ENCODE results near the gene DNAJB2.
A peak's percentile ranks its signal among the peaks of the same experiment; 100 is the strongest.

The DNAJB2 gene

DNA sequence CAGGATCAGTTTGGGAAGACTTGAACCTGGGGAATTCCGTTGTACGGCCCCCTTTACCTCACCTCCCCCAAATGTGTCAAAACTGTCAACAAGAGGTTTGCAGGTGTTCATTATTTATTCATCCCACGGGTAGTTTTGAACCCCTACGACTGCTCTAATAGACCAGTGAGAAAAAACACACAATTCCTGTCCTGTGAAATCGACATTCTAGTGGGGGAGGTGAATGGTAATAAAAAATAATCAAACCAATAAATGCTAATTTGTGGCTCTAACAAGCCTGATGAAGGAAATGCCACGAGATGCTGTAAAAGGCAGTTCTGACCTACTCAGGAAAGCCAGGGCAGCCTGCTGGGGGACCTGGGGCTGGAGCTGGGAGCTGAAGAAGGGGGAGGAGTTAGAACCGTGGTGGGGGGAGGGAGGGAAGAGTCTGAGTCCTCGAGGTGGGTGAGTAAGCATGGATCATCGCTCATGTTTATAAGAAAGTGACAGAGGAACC lies 463 bp upstream of the DNAJB2 start:
- no peak for DNase-seq (ENCODE audit: extremely low read depth, insufficient read length)
- Histone ChIP-seq H3K36me3 (ENCODE audit: control insufficient read depth, insufficient read depth, low read length) (peaks cover 13% of the 10 kb centered on the region), H3K27me3 (replicated peaks; ENCODE audit: control insufficient read depth, insufficient read depth, low read length) (no peaks in the 10 kb centered on the region), H3K4me3 (replicated peaks; ENCODE audit: low read depth, low read length) (peak overlapping the region; percentile 39)
- TF ChIP-seq CTCF (IDR thresholded peaks at IDR 0.05; ENCODE audit: insufficient read depth, low read length, poor library complexity, severe bottlenecking) = no peak

DNA sequence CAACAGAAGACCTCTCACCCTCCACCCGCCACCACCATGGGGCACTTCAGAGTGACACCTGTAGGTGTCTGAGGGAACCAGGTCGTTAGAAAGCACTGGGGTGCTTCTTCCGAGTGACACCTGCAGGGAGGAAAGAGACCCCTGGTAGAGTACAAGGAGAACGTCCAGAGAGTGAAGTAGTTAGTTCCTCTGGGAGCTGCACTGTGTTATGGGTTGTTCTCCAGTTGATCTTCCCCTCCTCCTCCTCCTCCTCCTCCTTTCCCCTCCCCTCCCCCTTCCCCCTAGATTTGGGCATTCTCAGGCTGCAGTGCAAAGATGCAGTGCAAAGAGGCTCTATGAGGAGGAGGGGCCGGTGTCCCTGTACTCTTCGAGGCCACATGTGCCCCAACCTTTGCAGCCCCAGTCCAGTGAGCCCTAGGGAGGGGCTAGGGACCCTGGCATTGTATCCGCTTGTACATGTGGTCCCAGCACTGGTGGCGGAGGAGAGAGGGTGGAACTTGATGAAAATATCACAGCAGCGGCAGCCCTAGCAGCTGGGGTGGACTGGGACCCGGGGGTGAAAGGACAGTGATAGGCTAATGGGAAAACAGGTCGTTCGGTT lies 850 bp downstream of the DNAJB2 start:
- Histone ChIP-seq H3K4me3 (replicated peaks; ENCODE audit: low read depth, low read length) (peak overlapping the region; percentile 64), H3K27me3 (replicated peaks; ENCODE audit: control insufficient read depth, insufficient read depth, low read length) (no peaks in the 10 kb centered on the region), H3K36me3 (ENCODE audit: control insufficient read depth, insufficient read depth, low read length) (peaks cover 17% of the 10 kb centered on the region)
- TF ChIP-seq CTCF (IDR thresholded peaks at IDR 0.05; ENCODE audit: insufficient read depth, low read length, poor library complexity, severe bottlenecking) = no peak
- DNase-seq (ENCODE audit: extremely low read depth, insufficient read length) = no peak

- Histone ChIP-seq H3K4me3 (replicated peaks; ENCODE audit: low read depth, low read length) (no peak overlapping the region; the same call in 1 of the 2 replicates), H3K27me3 (replicated peaks; ENCODE audit: control insufficient read depth, insufficient read depth, low read length) (no peaks in the 10 kb centered on the region), H3K36me3 (ENCODE audit: control insufficient read depth, insufficient read depth, low read length) (peaks cover 23% of the 10 kb centered on the region)
- TF ChIP-seq CTCF (IDR thresholded peaks at IDR 0.05; ENCODE audit: insufficient read depth, low read length, poor library complexity, severe bottlenecking) = no peak
- no peak for DNase-seq (ENCODE audit: extremely low read depth, insufficient read length)
These were observed 1.5 kb downstream of the DNAJB2 start for GRCh38 chr2:219280651-219281050.

DNA sequence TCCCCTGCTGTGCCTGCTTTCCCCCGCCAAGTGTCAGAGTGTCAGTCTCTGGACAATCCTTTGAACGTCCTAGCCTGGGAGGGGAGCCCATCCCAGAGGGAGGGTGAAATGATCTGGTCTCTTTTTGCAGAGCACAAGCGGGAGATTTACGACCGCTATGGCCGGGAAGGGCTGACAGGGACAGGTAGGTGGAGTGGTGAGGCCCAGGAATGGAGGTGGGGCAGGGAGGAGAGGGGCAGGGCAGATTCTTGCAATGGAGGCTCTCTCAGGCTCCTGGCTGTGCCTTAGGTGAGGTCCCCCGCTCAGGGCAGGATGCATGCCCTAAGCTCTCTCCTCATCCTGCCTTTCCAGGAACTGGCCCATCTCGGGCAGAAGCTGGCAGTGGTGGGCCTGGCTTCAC lies 2.4 kb downstream of the DNAJB2 start:
- DNase-seq (ENCODE audit: extremely low read depth, insufficient read length) = no peak
- Histone ChIP-seq H3K27me3 (replicated peaks; ENCODE audit: control insufficient read depth, insufficient read depth, low read length) (no peaks in the 10 kb centered on the region), H3K36me3 (ENCODE audit: control insufficient read depth, insufficient read depth, low read length) (peaks cover 25% of the 10 kb centered on the region), H3K4me3 (replicated peaks; ENCODE audit: low read depth, low read length) (no peak overlapping the region)
- TF ChIP-seq CTCF (IDR thresholded peaks at IDR 0.05; ENCODE audit: insufficient read depth, low read length, poor library complexity, severe bottlenecking) = no peak

DNA sequence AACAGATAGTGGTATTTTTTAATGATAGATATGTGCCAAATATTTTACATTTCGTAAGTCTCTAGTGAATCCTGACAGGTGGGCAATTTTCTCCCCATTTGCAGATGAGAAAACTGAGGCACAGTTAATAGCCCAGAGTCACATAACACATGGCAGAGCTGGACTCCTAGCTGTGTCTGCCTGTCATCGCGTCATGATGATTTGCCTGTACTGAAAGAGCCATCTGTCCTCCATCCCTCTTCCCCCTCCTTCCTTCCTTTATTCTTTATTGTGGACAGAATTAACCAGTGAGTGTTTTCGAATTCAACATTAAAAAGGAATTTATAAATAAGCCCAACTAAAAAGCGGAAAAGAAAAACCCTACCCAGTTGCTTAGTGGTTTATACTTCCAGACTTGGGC lies 3.2 kb downstream of the DNAJB2 start:
- H3K4me3 ChIP-seq (replicated peaks; ENCODE audit: low read depth, low read length) = no peak overlapping the region
- no peak for DNase-seq (ENCODE audit: extremely low read depth, insufficient read length)
- H3K36me3 ChIP-seq (ENCODE audit: control insufficient read depth, insufficient read depth, low read length) = peaks cover 25% of the 10 kb centered on the region
- H3K27me3 ChIP-seq (replicated peaks; ENCODE audit: control insufficient read depth, insufficient read depth, low read length) = no peaks in the 10 kb centered on the region
- TF ChIP-seq CTCF (IDR thresholded peaks at IDR 0.05; ENCODE audit: insufficient read depth, low read length, poor library complexity, severe bottlenecking) = no peak

Data from GM06990 (cell line).